Measurements from ENCODE around the gene ATRNL1.

The ATRNL1 gene

DNA sequence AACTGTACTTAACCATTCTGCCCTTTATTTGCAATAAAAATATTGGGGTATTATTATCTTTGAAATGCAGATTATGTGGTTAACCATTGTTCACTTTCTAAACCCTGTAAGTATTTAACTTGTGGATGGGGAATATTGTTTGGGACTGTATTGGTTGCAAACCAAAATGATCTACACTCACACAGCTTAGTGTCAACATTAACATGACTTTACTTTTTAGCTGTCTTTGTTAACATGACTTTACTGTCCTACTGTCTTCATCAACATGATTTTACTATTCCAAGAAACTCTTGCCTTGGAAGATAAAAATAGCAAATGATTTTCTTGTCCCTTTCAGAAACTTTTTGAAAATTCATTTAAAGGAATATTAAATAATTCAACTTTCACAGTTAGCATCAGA lies 708.3 kb downstream of the ATRNL1 start:
- no peak for DNase-seq (ENCODE audit: low spot score)
- in situ Hi-C loops (cut with MboI; ENCODE audit: low sequenced_read_pairs, unreplicated experiment), result no loop called here
- TF ChIP-seq, protein P1, sequence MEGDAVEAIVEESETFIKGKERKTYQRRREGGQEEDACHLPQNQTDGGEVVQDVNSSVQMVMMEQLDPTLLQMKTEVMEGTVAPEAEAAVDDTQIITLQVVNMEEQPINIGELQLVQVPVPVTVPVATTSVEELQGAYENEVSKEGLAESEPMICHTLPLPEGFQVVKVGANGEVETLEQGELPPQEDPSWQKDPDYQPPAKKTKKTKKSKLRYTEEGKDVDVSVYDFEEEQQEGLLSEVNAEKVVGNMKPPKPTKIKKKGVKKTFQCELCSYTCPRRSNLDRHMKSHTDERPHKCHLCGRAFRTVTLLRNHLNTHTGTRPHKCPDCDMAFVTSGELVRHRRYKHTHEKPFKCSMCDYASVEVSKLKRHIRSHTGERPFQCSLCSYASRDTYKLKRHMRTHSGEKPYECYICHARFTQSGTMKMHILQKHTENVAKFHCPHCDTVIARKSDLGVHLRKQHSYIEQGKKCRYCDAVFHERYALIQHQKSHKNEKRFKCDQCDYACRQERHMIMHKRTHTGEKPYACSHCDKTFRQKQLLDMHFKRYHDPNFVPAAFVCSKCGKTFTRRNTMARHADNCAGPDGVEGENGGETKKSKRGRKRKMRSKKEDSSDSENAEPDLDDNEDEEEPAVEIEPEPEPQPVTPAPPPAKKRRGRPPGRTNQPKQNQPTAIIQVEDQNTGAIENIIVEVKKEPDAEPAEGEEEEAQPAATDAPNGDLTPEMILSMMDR (IDR thresholded peaks at IDR 0.05; ENCODE audit: borderline replicate concordance, control extremely low read depth, extremely low read depth, insufficient read depth, missing control alignments), result no peak

GRCh38 chr10:115801992-115802391 lies 708.8 kb downstream of the ATRNL1 start:
- in situ Hi-C loops (cut with MboI; ENCODE audit: low sequenced_read_pairs, unreplicated experiment), result no loop called here
- TF ChIP-seq, protein P1 (IDR thresholded peaks at IDR 0.05; ENCODE audit: borderline replicate concordance, control extremely low read depth, extremely low read depth, insufficient read depth, missing control alignments), result no peak
- DNase-seq (ENCODE audit: low spot score), result no peak

GRCh38 chr10:115802911-115803310 lies 709.7 kb downstream of the ATRNL1 start:
- in situ Hi-C loops (cut with MboI; ENCODE audit: low sequenced_read_pairs, unreplicated experiment), result no loop called here
- TF ChIP-seq, protein P1 (IDR thresholded peaks at IDR 0.05; ENCODE audit: borderline replicate concordance, control extremely low read depth, extremely low read depth, insufficient read depth, missing control alignments), result no peak
- DNase-seq (ENCODE audit: low spot score), result no peak

- TF ChIP-seq, protein P1 (IDR thresholded peaks at IDR 0.05; ENCODE audit: borderline replicate concordance, control extremely low read depth, extremely low read depth, insufficient read depth, missing control alignments), result no peak
- in situ Hi-C loops (cut with MboI; ENCODE audit: low sequenced_read_pairs, unreplicated experiment), result no loop called here
Observed at GRCh38 chr10:115814542-115814941, 721.4 kb downstream of the ATRNL1 start.

GRCh38 chr10:115818012-115818411 lies 724.8 kb downstream of the ATRNL1 start:
- TF ChIP-seq, protein P1 (IDR thresholded peaks at IDR 0.05; ENCODE audit: borderline replicate concordance, control extremely low read depth, extremely low read depth, insufficient read depth, missing control alignments), result no peak
- in situ Hi-C loops (cut with MboI; ENCODE audit: low sequenced_read_pairs, unreplicated experiment), result no loop called here
- no peak for DNase-seq (ENCODE audit: low spot score)

More at GRCh38 chr10:115814542-115814941, 721.4 kb downstream of the ATRNL1 start:
- DNase-seq (ENCODE audit: low spot score), result no peak

- in situ Hi-C loops (cut with MboI; ENCODE audit: low sequenced_read_pairs, unreplicated experiment), result no loop called here
- DNase-seq (ENCODE audit: low spot score), result no peak
Observed at GRCh38 chr10:115826396-115826795, 733.2 kb downstream of the ATRNL1 start.

More at GRCh38 chr10:115826396-115826795, 733.2 kb downstream of the ATRNL1 start:
- TF ChIP-seq, protein P1 (IDR thresholded peaks at IDR 0.05; ENCODE audit: borderline replicate concordance, control extremely low read depth, extremely low read depth, insufficient read depth, missing control alignments), result no peak
